Prostate gland (tissue), 2 donors: Measurements from ENCODE around the gene MACC1. TPM values are rescaled to one million over a fixed set of nuclear protein-coding genes. Genes with fewer than 3 reads are reported as not detected.

Source experiments
- DNase-seq: peaks from one replicate; pipeline ENCODE4 v3.0.0-alpha.2; 2019; ENCODE audit warnings: low spot score
- H3K27ac ChIP-seq, 2 donors: fragments of 200-600 bp; sonication (generic); 2 replicates each; pipeline ENCODE4 v1.5.1; 2017 to 2019
- H3K27me3 ChIP-seq: fragments of 200-600 bp; sonication (generic); replicated peaks from 2 replicates; pipeline ENCODE4 v1.5.1; 2019; ENCODE audit not compliant: insufficient read depth
- H3K36me3 ChIP-seq, 2 donors: fragments of 200-600 bp; sonication (generic); 1 replicate in 1 of 2; 2 replicates in 1 of 2; pipeline versions ENCODE4 v1.5.1 to v1.8.1; 2017 to 2019
- H3K4me1 ChIP-seq: fragments of 200-600 bp; sonication (generic); replicated peaks from 2 replicates; pipeline ENCODE4 v1.5.1; 2019
- H3K4me3 ChIP-seq, 2 donors: fragments of 200-600 bp; sonication (generic); 2 replicates each; pipeline ENCODE4 v1.5.1; 2017 to 2019
- H3K9me3 ChIP-seq: fragments of 200-600 bp; sonication (generic); 2 replicates; pipeline ENCODE4 v1.5.1; 2017
- CTCF ChIP-seq, 4 experiments: fragments of 200-600 bp in 2 of 4; fragments of 450-650 bp in 2 of 4; sonication (generic) in 2 of 4; IDR thresholded peaks; 1 replicate in 3 of 4; 2 replicates in 1 of 4; pipeline ENCODE4 v1.5.1; 2016 to 2019; ENCODE audit warnings: antibody characterized with exemption in 4 of 4, mild to moderate bottlenecking in 2 of 4, moderate library complexity in 2 of 4
- POLR2A ChIP-seq: fragments of 450-650 bp; IDR thresholded peaks from one replicate; pipeline ENCODE4 v1.6.1; 2016; ENCODE audit warnings: antibody characterized with exemption, mild to moderate bottlenecking
- POLR2AphosphoS5 ChIP-seq: sonication (generic); formaldehyde crosslinking; IDR thresholded peaks from one replicate; pipeline ENCODE4 v1.6.1; 2017; ENCODE audit warnings: antibody characterized with exemption
- WGBS: methylation state at CpG from one replicate; pipeline ENCODE4 v1.1.5; 2018; 5-methylcytosine and 5-hydroxymethylcytosine counted together
- intact Hi-C: fragments of 100-400 bp; cut with DNase I; formaldehyde crosslinking; loops from one replicate; pipeline ENCODE4 v1.14.2; 2022
- total RNA-seq, 2 donors: library from RNA; depleted of rRNA; stranded (reverse); fragments of >200 nt; gene quantifications; one replicate each; pipeline ENCODE4 v1.1.0, GENCODE V29; 2016

Gene MACC1
- total RNA-seq, 2 donors from 2014 or later: 3.0 to 3.4 TPM

GRCh38 chr7:20170633-20171032 lies 46.6 kb downstream of the MACC1 start:
- no peaks in the 10 kb centered on the region for H3K9me3 ChIP-seq
- H3K27ac ChIP-seq: no peak overlapping the region
- H3K36me3 ChIP-seq: no peaks in the 10 kb centered on the region
- WGBS: 62% methylated on average over 2 of the region's 2 CpGs
- DNase-seq: no peak
- intact Hi-C loops: loop anchor here (5.0 to 10.0 kb wide), 2 partner anchors 186 to 427 kb away; no protein-coding TSS in a partner anchor
- H3K4me3 ChIP-seq: no peak overlapping the region
- no peaks in the 10 kb centered on the region for H3K27me3 ChIP-seq
- no peaks in the 10 kb centered on the region for H3K4me1 ChIP-seq
- TF ChIP-seq POLR2AphosphoS5 (no peak), POLR2A (no peak), CTCF (IDR thresholded peaks at IDR 0.05) (no peak)

- Histone ChIP-seq H3K36me3 (no peaks in the 10 kb centered on the region), H3K4me3 (no peak overlapping the region), H3K4me1 (no peaks in the 10 kb centered on the region), H3K27ac (no peak overlapping the region), H3K27me3 (no peaks in the 10 kb centered on the region), H3K9me3 (no peaks in the 10 kb centered on the region)
- intact Hi-C loops: loop anchor here (10.0 kb wide), 1 partner anchor 160 kb away; no protein-coding TSS in a partner anchor
- DNase-seq: no peak
- WGBS: 69% methylated on average over 1 of the region's 1 CpG
- TF ChIP-seq POLR2A: no peak
- TF ChIP-seq POLR2AphosphoS5: no peak
- TF ChIP-seq CTCF (IDR thresholded peaks at IDR 0.05): no peak
Measured at GRCh38 chr7:20165146-20165510, 52.1 kb downstream of the MACC1 start.

GRCh38 chr7:20164425-20165145 lies 52.6 kb downstream of the MACC1 start:
- no peaks in the 10 kb centered on the region for H3K36me3 ChIP-seq
- DNase-seq: no peak
- H3K27ac ChIP-seq: no peak overlapping the region
- H3K27me3 ChIP-seq: no peaks in the 10 kb centered on the region
- no peak for TF ChIP-seq CTCF (IDR thresholded peaks at IDR 0.05)
- no peak for TF ChIP-seq POLR2A
- no peak for TF ChIP-seq POLR2AphosphoS5
- no peaks in the 10 kb centered on the region for H3K4me1 ChIP-seq
- no peaks in the 10 kb centered on the region for H3K9me3 ChIP-seq
- intact Hi-C loops: loop anchor here (10.0 kb wide), 1 partner anchor 160 kb away; no protein-coding TSS in a partner anchor
- WGBS: 84% methylated on average over 6 of the region's 6 CpGs
- H3K4me3 ChIP-seq: no peak overlapping the region

GRCh38 chr7:20162665-20163064 lies 54.5 kb downstream of the MACC1 start:
- intact Hi-C loops: loop anchor here (10.0 kb wide), 1 partner anchor 162 kb away; no protein-coding TSS in a partner anchor
- Histone ChIP-seq H3K9me3 (no peaks in the 10 kb centered on the region), H3K27ac (no peak overlapping the region), H3K36me3 (no peaks in the 10 kb centered on the region), H3K4me1 (no peaks in the 10 kb centered on the region), H3K27me3 (no peaks in the 10 kb centered on the region), H3K4me3 (no peak overlapping the region)
- 93% methylated on average over 1 of the region's 1 CpG for WGBS
- no peak for DNase-seq
- no peak for TF ChIP-seq CTCF (IDR thresholded peaks at IDR 0.05)
- TF ChIP-seq POLR2AphosphoS5: no peak
- TF ChIP-seq POLR2A: no peak

- H3K4me3 ChIP-seq: no peak overlapping the region
- intact Hi-C loops: no loop called here
- 77% methylated on average over 6 of the region's 6 CpGs for WGBS
- no peaks in the 10 kb centered on the region for H3K27me3 ChIP-seq
- H3K4me1 ChIP-seq: no peaks in the 10 kb centered on the region
- H3K27ac ChIP-seq: no peak overlapping the region
- no peaks in the 10 kb centered on the region for H3K9me3 ChIP-seq
- TF ChIP-seq POLR2A (no peak), POLR2AphosphoS5 (no peak), CTCF (IDR thresholded peaks at IDR 0.05) (no peak)
- H3K36me3 ChIP-seq: no peaks in the 10 kb centered on the region
- no peak for DNase-seq
Measured at GRCh38 chr7:20159226-20159747, 57.9 kb downstream of the MACC1 start.
